Neuronal stem cell (in vitro differentiated cells): ENCODE data around the gene ZNF581.

Experiments
- DNase-seq: peaks from one replicate; pipeline ENCODE4 v3.0.0-alpha.2; 2013; ENCODE audit warnings: low spot score
- H2AFZ ChIP-seq: one replicate; pipeline ENCODE4 v1.6.1; 2013; ENCODE audit warnings: mild to moderate bottlenecking, low read length, inconsistent platforms
- H2AK5ac ChIP-seq: 2 replicates; pipeline ENCODE4 v1.6.1; 2013; ENCODE audit warnings: low read depth, mild to moderate bottlenecking, inconsistent platforms, low read length, moderate library complexity, mixed read lengths
- H2BK120ac ChIP-seq: 2 replicates; pipeline ENCODE4 v1.6.1; 2013; ENCODE audit warnings: low read depth, mild to moderate bottlenecking, inconsistent platforms, low read length, moderate library complexity, mixed read lengths
- H2BK12ac ChIP-seq: one replicate; pipeline ENCODE4 v1.6.1; 2013; ENCODE audit warnings: low read length, inconsistent platforms
- H2BK15ac ChIP-seq: 2 replicates; pipeline ENCODE4 v1.6.1; 2013; ENCODE audit warnings: mild to moderate bottlenecking, low read length, inconsistent platforms, mixed read lengths
- H2BK5ac ChIP-seq: one replicate; pipeline ENCODE4 v1.6.1; 2013; ENCODE audit warnings: inconsistent platforms, mild to moderate bottlenecking, low read length, moderate library complexity
- H3K14ac ChIP-seq: one replicate; pipeline ENCODE4 v1.6.1; 2013; ENCODE audit warnings: low read length, inconsistent platforms
- H3K18ac ChIP-seq: 2 replicates; pipeline ENCODE4 v1.6.1; 2013; ENCODE audit warnings: low read length, inconsistent platforms
- H3K23ac ChIP-seq: 2 replicates; pipeline ENCODE4 v1.6.1; 2013; ENCODE audit warnings: low read depth, mild to moderate bottlenecking, mixed read lengths, low read length, inconsistent platforms; ENCODE audit not compliant: poor library complexity
- H3K27ac ChIP-seq: replicated peaks from 3 replicates; pipeline ENCODE4 v1.5.1; 2013; ENCODE audit warnings: low read length, inconsistent platforms
- H3K27me3 ChIP-seq, 3 experiments: 2 replicates each; pipeline ENCODE4 v1.6.1; 2013; ENCODE audit warnings: low read length in 3 of 3, mild to moderate bottlenecking in 2 of 3, inconsistent platforms in 1 of 3, low read depth in 1 of 3, mixed read lengths in 1 of 3, moderate library complexity in 1 of 3; ENCODE audit not compliant: control insufficient read depth in 3 of 3, insufficient read depth in 3 of 3
- H3K36me3 ChIP-seq, 2 donors: replicated peaks in 1 of 2; 2 replicates each; pipeline ENCODE4 v1.6.1; 2013; ENCODE audit warnings: low read length in 2 of 2; ENCODE audit not compliant: control insufficient read depth in 2 of 2, insufficient read depth in 2 of 2
- H3K4ac ChIP-seq: 2 replicates; pipeline ENCODE4 v1.6.1; 2013; ENCODE audit warnings: inconsistent platforms, mild to moderate bottlenecking, low read length, moderate library complexity
- H3K4me1 ChIP-seq, 2 donors: 1 replicate in 1 of 2; 2 replicates in 1 of 2; pipeline ENCODE4 v1.6.1; 2013; ENCODE audit warnings: low read length in 2 of 2, low read depth in 1 of 2; ENCODE audit not compliant: control insufficient read depth in 2 of 2, insufficient read depth in 1 of 2
- H3K4me2 ChIP-seq: one replicate; pipeline ENCODE4 v1.6.1; 2013; ENCODE audit warnings: mild to moderate bottlenecking, low read length, inconsistent platforms; ENCODE audit not compliant: insufficient read depth, poor library complexity, severe bottlenecking
- H3K4me3 ChIP-seq, 2 donors: 2 replicates each; pipeline ENCODE4 v1.5.1; 2013; ENCODE audit warnings: low read length in 2 of 2, mild to moderate bottlenecking in 2 of 2, inconsistent platforms in 1 of 2, moderate library complexity in 1 of 2
- H3K79me1 ChIP-seq: one replicate; pipeline ENCODE4 v1.6.1; 2013; ENCODE audit warnings: low read depth, mild to moderate bottlenecking, inconsistent platforms, low read length, moderate library complexity
- H3K9ac ChIP-seq: one replicate; pipeline ENCODE4 v1.6.1; 2013; ENCODE audit warnings: mild to moderate bottlenecking, low read depth, low read length, inconsistent platforms; ENCODE audit not compliant: poor library complexity
- H3K9me3 ChIP-seq, 2 donors: replicated peaks in 1 of 2; 2 replicates each; pipeline versions ENCODE3 to v1.6.1; 2013; ENCODE audit warnings: low read length in 2 of 2, mild to moderate bottlenecking in 2 of 2, inconsistent platforms in 1 of 2, low read depth in 1 of 2, mixed read lengths in 1 of 2, moderate library complexity in 1 of 2; ENCODE audit not compliant: control insufficient read depth in 2 of 2, insufficient read depth in 1 of 2
- H4K8ac ChIP-seq: one replicate; pipeline ENCODE4 v1.6.1; 2013; ENCODE audit warnings: low read depth, mild to moderate bottlenecking, inconsistent platforms, low read length, moderate library complexity
- H4K91ac ChIP-seq: one replicate; pipeline ENCODE4 v1.6.1; 2013; ENCODE audit warnings: low read length, low read depth, mild to moderate bottlenecking, inconsistent platforms; ENCODE audit not compliant: poor library complexity
- WGBS, 2 donors: extraction: QIAGEN DNeasy Blood & Tissue Kit; methylation state at CpG; one replicate each; pipeline ENCODE4 v1.1.7; 2013; ENCODE audit warnings: missing lambda C conversion rate in 2 of 2, mixed read lengths in 1 of 2; ENCODE audit not compliant: insufficient read length in 2 of 2, insufficient replicate concordance in 1 of 2; ENCODE audit errors: extremely low coverage in 2 of 2; 5-methylcytosine and 5-hydroxymethylcytosine counted together

The ZNF581 gene

DNA sequence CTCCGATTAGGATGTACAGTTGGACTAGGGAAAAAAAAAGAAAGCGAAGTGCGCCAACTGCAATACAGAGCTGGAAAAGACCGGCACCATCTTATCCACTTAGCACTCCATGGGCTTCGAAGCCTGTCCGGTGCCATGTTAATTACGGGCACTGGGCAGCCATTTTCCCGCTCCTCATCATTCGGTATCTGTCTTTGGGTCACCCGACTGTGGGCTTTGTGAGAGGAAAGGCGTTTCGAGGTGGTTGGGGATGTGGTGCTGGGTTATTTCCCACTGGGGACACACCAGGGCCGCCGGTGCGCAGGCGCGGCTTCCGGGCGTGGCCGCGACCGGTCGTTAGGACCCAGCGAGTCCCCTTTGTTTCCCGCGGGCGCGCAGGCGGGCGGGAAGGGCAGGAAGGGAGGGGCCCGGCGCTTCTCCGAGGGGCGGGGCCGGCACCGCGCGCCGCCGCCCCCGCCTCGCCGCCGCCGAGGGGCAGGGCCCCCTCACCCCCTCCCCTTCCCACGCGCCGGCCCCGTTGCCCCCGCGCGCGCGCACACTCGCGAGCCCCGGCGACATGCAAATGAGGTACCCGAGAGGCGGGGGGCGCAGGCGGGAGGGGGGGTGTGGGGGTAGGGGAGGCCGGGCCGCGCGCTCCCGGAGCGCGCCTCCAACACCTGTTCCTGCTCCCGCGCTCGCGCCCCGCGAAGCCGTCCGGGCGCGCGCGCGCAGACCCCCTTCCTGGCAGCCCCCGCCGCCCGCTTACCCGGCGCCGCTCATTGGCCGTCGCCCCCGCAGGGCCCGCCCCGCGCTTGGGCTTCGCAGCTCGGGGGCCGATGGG, 43.4 kb upstream of the ZNF581 start, which contains the start of gene ZNF524:
ZNF524 (plus strand) TSS at position 447 of the 820 bp plus-strand sequence. CDS start 1,825 bp downstream, outside the sequence.
- Histone ChIP-seq H3K14ac (peak within 1 kb of the TSS; percentile 86), H3K27ac (peak within 1 kb of the TSS; percentile 100), H3K4me2 (peak within 1 kb of the TSS; percentile 83), H2BK5ac (peak within 1 kb of the TSS; percentile 85), H3K4me3 (peak within 1 kb of the TSS; percentile 78 to 88), H3K79me1 (peaks cover 4% of the 10 kb centered on the region), H2BK12ac (no peak within 1 kb of the TSS), H3K23ac (peak within 1 kb of the TSS; percentile 70), H3K36me3 (peaks cover 17 to 25% of the 10 kb centered on the region in 2 donors), H3K27me3 (no peaks in the 10 kb centered on the region), H3K9ac (peak within 1 kb of the TSS; percentile 96), H3K4ac (peak within 1 kb of the TSS; percentile 90), H4K8ac (peak within 1 kb of the TSS; percentile 99), H3K9me3 (peaks cover 4 to 7% of the 10 kb centered on the region in 2 donors), H2AFZ (peak within 1 kb of the TSS; percentile 90), H3K4me1 (peaks cover 8 to 9% of the 10 kb centered on the region in 2 donors), H2BK120ac (peak within 1 kb of the TSS; percentile 35), H4K91ac (peak within 1 kb of the TSS; percentile 100), H3K18ac (peak within 1 kb of the TSS; percentile 100), H2BK15ac (peak within 1 kb of the TSS; percentile 54), H2AK5ac (peak within 1 kb of the TSS; percentile 85)
- peak; percentile 94 for DNase-seq
- no CpG with 5 or more reads among the region's 97 CpGs for WGBS, 2 donors

GRCh38 chr19:55600662-55601028, 42.8 kb upstream of the ZNF581 start:
- Histone ChIP-seq H3K4me1 (peaks cover 8 to 9% of the 10 kb centered on the region in 2 donors), H3K27ac (peak overlapping the region; percentile 83), H4K91ac (peak overlapping the region; percentile 89), H3K4me3 (peak overlapping the region; percentile 78 to 80), H3K23ac (peak overlapping the region; percentile 70), H2BK15ac (peak overlapping the region; percentile 34), H3K14ac (peak overlapping the region; percentile 78), H3K27me3 (no peaks in the 10 kb centered on the region), H2BK12ac (no peak overlapping the region), H2BK5ac (no peak overlapping the region), H2AFZ (peak overlapping the region; percentile 75), H3K18ac (peak overlapping the region; percentile 96), H2AK5ac (peak overlapping the region; percentile 85), H3K79me1 (peaks cover 4% of the 10 kb centered on the region), H2BK120ac (peak overlapping the region; percentile 35), H3K36me3 (peaks cover 11 to 19% of the 10 kb centered on the region in 2 donors), H3K9me3 (peaks cover 4 to 7% of the 10 kb centered on the region in 2 donors), H4K8ac (no peak overlapping the region), H3K9ac (peak overlapping the region; percentile 92), H3K4ac (peak overlapping the region; percentile 55), H3K4me2 (peak overlapping the region; percentile 83)
- DNase-seq, result no peak
- whole genome bisulfite sequencing, 2 donors, result no CpG with 5 or more reads among the region's 15 CpGs

DNA sequence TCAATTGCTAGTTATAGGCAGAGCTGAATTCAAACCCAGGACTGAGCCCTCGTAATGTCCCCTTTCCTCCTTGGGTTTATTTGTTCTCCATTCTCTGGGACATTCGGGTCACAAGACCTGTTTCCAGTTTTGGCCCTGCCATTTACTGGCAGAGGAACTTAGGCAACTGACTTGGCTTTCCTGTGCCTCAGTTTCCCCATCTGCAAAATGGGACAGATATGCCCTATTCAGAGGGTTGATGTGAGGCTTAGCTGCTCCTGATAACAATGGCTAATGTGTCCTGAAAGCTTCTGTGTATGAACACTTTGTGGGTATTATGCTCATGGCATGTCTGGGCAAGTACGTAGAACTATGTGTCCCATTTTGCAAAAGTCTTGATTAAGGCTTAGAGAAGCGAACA, 42.4 kb upstream of the ZNF581 start:
- no peak overlapping the region for H3K14ac ChIP-seq
- H3K18ac ChIP-seq, result no peak overlapping the region
- peak overlapping the region; percentile 83 for H3K4me2 ChIP-seq
- H3K36me3 ChIP-seq, result peaks cover 7 to 15% of the 10 kb centered on the region in 2 donors
- no peak overlapping the region for H2BK120ac ChIP-seq
- no peak overlapping the region for H3K23ac ChIP-seq
- no peak overlapping the region for H4K91ac ChIP-seq
- no peak overlapping the region for H4K8ac ChIP-seq
- H3K79me1 ChIP-seq, result peaks cover 4% of the 10 kb centered on the region
- H2AK5ac ChIP-seq, result no peak overlapping the region
- peak overlapping the region in 1 of 2 donors; percentile 78 for H3K4me3 ChIP-seq
- no peak overlapping the region for H3K9ac ChIP-seq
- WGBS, 2 donors, result no CpG with 5 or more reads among the region's 4 CpGs
- no peak overlapping the region for H2BK5ac ChIP-seq
- peaks cover 3 to 7% of the 10 kb centered on the region in 2 donors for H3K9me3 ChIP-seq
- no peaks in the 10 kb centered on the region for H3K27me3 ChIP-seq
- H3K27ac ChIP-seq, result peak overlapping the region; percentile 83
- H3K4ac ChIP-seq, result no peak overlapping the region
- DNase-seq, result no peak
- H2BK15ac ChIP-seq, result no peak overlapping the region
- no peak overlapping the region for H2BK12ac ChIP-seq
- peaks cover 8 to 9% of the 10 kb centered on the region in 2 donors for H3K4me1 ChIP-seq
- H2AFZ ChIP-seq, result no peak overlapping the region
